BLaER1 treated with 17β-estradiol and CSF1 and Interleukin-3, amounts not matched to agents 10 nM and 100 nM (cell line): Measurements from ENCODE around the gene IFI27.

Experiments
- H3K27ac ChIP-seq, 11 experiments: shearing (Covaris generic); formaldehyde crosslinking; 2 replicates each; pipeline ENCODE4 v1.8.1; 2022
- H3K27me3 ChIP-seq, 11 experiments: shearing (Covaris generic); formaldehyde crosslinking; 2 replicates each; pipeline ENCODE4 v1.8.1; 2022
- H3K36me3 ChIP-seq, 11 experiments: shearing (Covaris generic); formaldehyde crosslinking; 2 replicates each; pipeline ENCODE4 v1.8.1; 2022
- H3K4me1 ChIP-seq, 10 experiments: shearing (Covaris generic); formaldehyde crosslinking; 2 replicates each; pipeline ENCODE4 v1.8.1; 2022
- H3K4me2 ChIP-seq, 11 experiments: shearing (Covaris generic); formaldehyde crosslinking; 2 replicates each; pipeline ENCODE4 v1.8.1; 2022
- H3K4me3 ChIP-seq, 10 experiments: shearing (Covaris generic); formaldehyde crosslinking; 2 replicates each; pipeline ENCODE4 v1.8.1; 2022
- H3K9ac ChIP-seq, 11 experiments: shearing (Covaris generic); formaldehyde crosslinking; 2 replicates each; pipeline ENCODE4 v1.8.1; 2022
- H3K9me3 ChIP-seq, 11 experiments: shearing (Covaris generic); formaldehyde crosslinking; replicated peaks in 1 of 11; 2 replicates each; pipeline ENCODE4 v1.8.1; 2022
- H4K20me1 ChIP-seq, 11 experiments: shearing (Covaris generic); formaldehyde crosslinking; 2 replicates each; pipeline ENCODE4 v1.8.1; 2022
- Cebpa-rat ChIP-seq, 11 experiments: shearing (Covaris generic); IDR thresholded peaks; 2 replicates each; pipeline ENCODE4 v1.8.1; 2022

IFI27 gene

GRCh38 chr14:94111276-94112095, 950 bp downstream of the IFI27 start:
- Histone ChIP-seq H3K27ac (no peak overlapping the region), H4K20me1 (no peaks in the 10 kb centered on the region), H3K9ac (no peak overlapping the region), H3K36me3 (no peaks in the 10 kb centered on the region), H3K9me3 (no peaks in the 10 kb centered on the region), H3K4me3 (no peak overlapping the region), H3K4me2 (no peak overlapping the region), H3K4me1 (peaks cover 0 to 10% (median 6%) of the 10 kb centered on the region in 10 experiments; a peak in 9 of 20 replicates), H3K27me3 (no peaks in the 10 kb centered on the region)
- TF ChIP-seq Cebpa-rat (IDR thresholded peaks at IDR 0.05), result no peak

- Histone ChIP-seq H3K4me3 (no peak overlapping the region), H4K20me1 (no peaks in the 10 kb centered on the region), H3K9me3 (no peaks in the 10 kb centered on the region), H3K4me1 (peaks cover 0 to 10% (median 6%) of the 10 kb centered on the region in 10 experiments; a peak in 9 of 20 replicates), H3K27me3 (no peaks in the 10 kb centered on the region), H3K27ac (no peak overlapping the region), H3K36me3 (no peaks in the 10 kb centered on the region), H3K9ac (no peak overlapping the region; a peak in 1 of 22 replicates), H3K4me2 (no peak overlapping the region)
- no peak for TF ChIP-seq Cebpa-rat (IDR thresholded peaks at IDR 0.05)
Measured at GRCh38 chr14:94112513-94113063, 2.1 kb downstream of the IFI27 start.

GRCh38 chr14:94113073-94113472, 2.5 kb downstream of the IFI27 start:
- no peak overlapping the region for H3K27ac ChIP-seq
- no peak for TF ChIP-seq Cebpa-rat (IDR thresholded peaks at IDR 0.05)
- no peak overlapping the region for H3K4me3 ChIP-seq
- no peaks in the 10 kb centered on the region for H4K20me1 ChIP-seq
- no peak overlapping the region; a peak in 1 of 22 replicates for H3K9ac ChIP-seq
- H3K27me3 ChIP-seq, result no peaks in the 10 kb centered on the region
- no peak overlapping the region for H3K4me2 ChIP-seq
- no peaks in the 10 kb centered on the region for H3K36me3 ChIP-seq
- H3K4me1 ChIP-seq, result peaks cover 0 to 10% (median 6%) of the 10 kb centered on the region in 10 experiments; a peak in 9 of 20 replicates
- H3K9me3 ChIP-seq, result no peaks in the 10 kb centered on the region

GRCh38 chr14:94113490-94113889, 3.0 kb downstream of the IFI27 start:
- TF ChIP-seq Cebpa-rat (IDR thresholded peaks at IDR 0.05), result no peak
- no peak overlapping the region for H3K4me3 ChIP-seq
- H3K4me1 ChIP-seq, result peaks cover 0 to 10% (median 6%) of the 10 kb centered on the region in 10 experiments; a peak in 9 of 20 replicates
- no peaks in the 10 kb centered on the region for H4K20me1 ChIP-seq
- no peaks in the 10 kb centered on the region for H3K27me3 ChIP-seq
- H3K9ac ChIP-seq, result no peak overlapping the region
- no peaks in the 10 kb centered on the region for H3K9me3 ChIP-seq
- no peak overlapping the region for H3K27ac ChIP-seq
- no peak overlapping the region for H3K4me2 ChIP-seq
- no peaks in the 10 kb centered on the region for H3K36me3 ChIP-seq

- no peaks in the 10 kb centered on the region for H3K36me3 ChIP-seq
- no peak overlapping the region for H3K9ac ChIP-seq
- no peak overlapping the region for H3K4me2 ChIP-seq
- peaks cover under 1 to 3% (median 2%) of the 10 kb centered on the region in 11 experiments; a peak in 15 of 22 replicates for H3K9me3 ChIP-seq
- H4K20me1 ChIP-seq, result no peaks in the 10 kb centered on the region
- no peak overlapping the region for H3K4me3 ChIP-seq
- TF ChIP-seq Cebpa-rat (IDR thresholded peaks at IDR 0.05), result no peak
- no peaks in the 10 kb centered on the region for H3K27me3 ChIP-seq
- H3K4me1 ChIP-seq, result peaks cover 0 to 10% (median 6%) of the 10 kb centered on the region in 10 experiments; a peak in 9 of 20 replicates
- H3K27ac ChIP-seq, result no peak overlapping the region
Measured at GRCh38 chr14:94113908-94114588, 3.5 kb downstream of the IFI27 start.

- no peak for TF ChIP-seq Cebpa-rat (IDR thresholded peaks at IDR 0.05)
- peaks cover 6 to 9% (median 8%) of the 10 kb centered on the region in 11 experiments for H3K9me3 ChIP-seq
- H3K27ac ChIP-seq, result no peak overlapping the region
- no peaks in the 10 kb centered on the region for H4K20me1 ChIP-seq
- no peaks in the 10 kb centered on the region for H3K36me3 ChIP-seq
- no peaks in the 10 kb centered on the region for H3K27me3 ChIP-seq
- no peak overlapping the region for H3K9ac ChIP-seq
- no peak overlapping the region for H3K4me3 ChIP-seq
- peaks cover 0 to 10% (median 6%) of the 10 kb centered on the region in 10 experiments; a peak in 9 of 20 replicates for H3K4me1 ChIP-seq
- H3K4me2 ChIP-seq, result peak overlapping the region in 7 of 11 experiments; percentile 10 to 58 (median 26); a peak in 8 of 22 replicates
Measured at GRCh38 chr14:94114589-94115057, 4.1 kb downstream of the IFI27 start.

- peaks cover 0 to 10% (median 6%) of the 10 kb centered on the region in 10 experiments; a peak in 9 of 20 replicates for H3K4me1 ChIP-seq
- no peak overlapping the region for H3K9ac ChIP-seq
- no peak overlapping the region for H3K4me3 ChIP-seq
- peaks cover 11 to 14% (median 13%) of the 10 kb centered on the region in 11 experiments for H3K9me3 ChIP-seq
- no peak overlapping the region for H3K27ac ChIP-seq
- no peaks in the 10 kb centered on the region for H4K20me1 ChIP-seq
- no peaks in the 10 kb centered on the region for H3K36me3 ChIP-seq
- no peak for TF ChIP-seq Cebpa-rat (IDR thresholded peaks at IDR 0.05)
- peak overlapping the region in 7 of 11 experiments; percentile 10 to 58 (median 26); a peak in 9 of 22 replicates for H3K4me2 ChIP-seq
- no peaks in the 10 kb centered on the region for H3K27me3 ChIP-seq
Measured at GRCh38 chr14:94115058-94115591, 4.6 kb downstream of the IFI27 start.

GRCh38 chr14:94115631-94116030, 5.1 kb downstream of the IFI27 start:
- no peaks in the 10 kb centered on the region for H4K20me1 ChIP-seq
- H3K4me3 ChIP-seq, result no peak overlapping the region
- H3K9me3 ChIP-seq, result peaks cover 17 to 19% (median 18%) of the 10 kb centered on the region in 11 experiments
- no peaks in the 10 kb centered on the region for H3K27me3 ChIP-seq
- H3K27ac ChIP-seq, result no peak overlapping the region
- peaks cover 0 to 10% (median 6%) of the 10 kb centered on the region in 10 experiments; a peak in 9 of 20 replicates for H3K4me1 ChIP-seq
- no peak for TF ChIP-seq Cebpa-rat (IDR thresholded peaks at IDR 0.05)
- H3K36me3 ChIP-seq, result no peaks in the 10 kb centered on the region
- H3K9ac ChIP-seq, result no peak overlapping the region
- peak overlapping the region in 2 of 11 experiments; percentile 32 to 58; a peak in 1 of 22 replicates for H3K4me2 ChIP-seq

- Histone ChIP-seq H3K27ac (no peak overlapping the region), H3K27me3 (no peaks in the 10 kb centered on the region), H3K4me1 (peaks cover 0 to 10% (median 6%) of the 10 kb centered on the region in 10 experiments; a peak in 9 of 20 replicates), H4K20me1 (no peaks in the 10 kb centered on the region), H3K4me3 (no peak overlapping the region), H3K9me3 (peaks cover 23 to 30% (median 27%) of the 10 kb centered on the region in 11 experiments), H3K9ac (no peak overlapping the region), H3K4me2 (no peak overlapping the region), H3K36me3 (no peaks in the 10 kb centered on the region)
- TF ChIP-seq Cebpa-rat (IDR thresholded peaks at IDR 0.05), result no peak
Measured at GRCh38 chr14:94116701-94117100, 6.2 kb downstream of the IFI27 start.
